ENCODE measurements around the gene ANGPTL3.

The ANGPTL3 gene

GRCh38 chr1:62628506-62628905 is 31.2 kb downstream of the ANGPTL3 start:
- Histone ChIP-seq H3K9me3 (ENCODE audit: low read length) (no peaks in the 10 kb centered on the region), H3K27ac (ENCODE audit: low read depth, low read length) (no peak overlapping the region), H3K4me1 (ENCODE audit: insufficient read depth, low read length) (no peaks in the 10 kb centered on the region), H3K4me3 (ENCODE audit: low read depth in 1 of 2, low read length in 2 of 2) (no peak overlapping the region), H3K36me3 (ENCODE audit: insufficient read depth, low read length) (peaks cover 29% of the 10 kb centered on the region), H3K27me3 (ENCODE audit: control insufficient read depth in 1 of 2, insufficient read depth in 2 of 2, low read length in 2 of 2) (no peaks in the 10 kb centered on the region), H3K9ac (ENCODE audit: low read length) (no peak overlapping the region)

- Histone ChIP-seq H3K27me3 (ENCODE audit: control insufficient read depth in 1 of 2, insufficient read depth in 2 of 2, low read length in 2 of 2) (no peaks in the 10 kb centered on the region), H3K36me3 (ENCODE audit: insufficient read depth, low read length) (peaks cover 18% of the 10 kb centered on the region), H3K4me1 (ENCODE audit: insufficient read depth, low read length) (no peaks in the 10 kb centered on the region), H3K9ac (ENCODE audit: low read length) (no peak overlapping the region), H3K4me3 (ENCODE audit: low read depth in 1 of 2, low read length in 2 of 2) (no peak overlapping the region), H3K9me3 (ENCODE audit: low read length) (no peaks in the 10 kb centered on the region), H3K27ac (ENCODE audit: low read depth, low read length) (no peak overlapping the region)
These were observed 40.2 kb downstream of the ANGPTL3 start for GRCh38 chr1:62637392-62638105.

GRCh38 chr1:62643283-62643682 is 46.0 kb downstream of the ANGPTL3 start:
- Histone ChIP-seq H3K4me3 (ENCODE audit: low read depth in 1 of 2, low read length in 2 of 2) (no peak overlapping the region), H3K36me3 (ENCODE audit: insufficient read depth, low read length) (peaks cover 24% of the 10 kb centered on the region), H3K4me1 (ENCODE audit: insufficient read depth, low read length) (no peaks in the 10 kb centered on the region), H3K27me3 (ENCODE audit: control insufficient read depth in 1 of 2, insufficient read depth in 2 of 2, low read length in 2 of 2) (no peaks in the 10 kb centered on the region), H3K9ac (ENCODE audit: low read length) (no peak overlapping the region), H3K27ac (ENCODE audit: low read depth, low read length) (no peak overlapping the region), H3K9me3 (ENCODE audit: low read length) (no peaks in the 10 kb centered on the region)

GRCh38 chr1:62652387-62652786 is 55.1 kb downstream of the ANGPTL3 start:
- H3K4me1 ChIP-seq (ENCODE audit: insufficient read depth, low read length) = peaks cover 6% of the 10 kb centered on the region
- H3K4me3 ChIP-seq (ENCODE audit: low read depth in 1 of 2, low read length in 2 of 2) = no peak overlapping the region
- no peak overlapping the region for H3K9ac ChIP-seq (ENCODE audit: low read length)
- no peak overlapping the region for H3K27ac ChIP-seq (ENCODE audit: low read depth, low read length)
- H3K36me3 ChIP-seq (ENCODE audit: insufficient read depth, low read length) = peaks cover 2% of the 10 kb centered on the region
- no peaks in the 10 kb centered on the region for H3K9me3 ChIP-seq (ENCODE audit: low read length)
- H3K27me3 ChIP-seq (ENCODE audit: control insufficient read depth in 1 of 2, insufficient read depth in 2 of 2, low read length in 2 of 2) = no peaks in the 10 kb centered on the region

- H3K9me3 ChIP-seq (ENCODE audit: low read length) = no peaks in the 10 kb centered on the region
- H3K4me1 ChIP-seq (ENCODE audit: insufficient read depth, low read length) = peaks cover 6% of the 10 kb centered on the region
- no peak overlapping the region for H3K27ac ChIP-seq (ENCODE audit: low read depth, low read length)
- H3K36me3 ChIP-seq (ENCODE audit: insufficient read depth, low read length) = no peaks in the 10 kb centered on the region
- no peak overlapping the region for H3K4me3 ChIP-seq (ENCODE audit: low read depth in 1 of 2, low read length in 2 of 2)
- H3K27me3 ChIP-seq (ENCODE audit: control insufficient read depth in 1 of 2, insufficient read depth in 2 of 2, low read length in 2 of 2) = no peaks in the 10 kb centered on the region
- no peak overlapping the region for H3K9ac ChIP-seq (ENCODE audit: low read length)
These were observed 57.4 kb downstream of the ANGPTL3 start for GRCh38 chr1:62654744-62655143.
